Endothelial cell (in vitro differentiated cells): Measurements from ENCODE around the gene IFFO2. TPM values are rescaled to one million over a fixed set of nuclear protein-coding genes. Genes with fewer than 3 reads are reported as not detected.

Experiments
- DNase-seq: peaks from one replicate; pipeline ENCODE4 v3.0.0; 2021; ENCODE audit warnings: low spot score
- H3K27ac Mint-ChIP-seq: one replicate; pipeline ENCODE4 v1.8.0; 2021; ENCODE audit warnings: mixed read lengths, inconsistent platforms; ENCODE audit not compliant: unreplicated experiment
- H3K27me3 Mint-ChIP-seq: one replicate; pipeline ENCODE4 v1.8.0; 2021; ENCODE audit warnings: mild to moderate bottlenecking, moderate library complexity, mixed read lengths, inconsistent platforms; ENCODE audit not compliant: unreplicated experiment
- H3K36me3 Mint-ChIP-seq: one replicate; pipeline ENCODE4 v1.8.0; 2021; ENCODE audit warnings: mild to moderate bottlenecking, low read depth, mixed read lengths, inconsistent platforms; ENCODE audit not compliant: unreplicated experiment
- H3K4me1 Mint-ChIP-seq: one replicate; pipeline ENCODE4 v1.8.0; 2021; ENCODE audit warnings: mild to moderate bottlenecking, mixed read lengths, inconsistent platforms; ENCODE audit not compliant: unreplicated experiment
- H3K4me3 Mint-ChIP-seq: one replicate; pipeline ENCODE4 v1.8.0; 2021; ENCODE audit warnings: mild to moderate bottlenecking, mixed read lengths, inconsistent platforms; ENCODE audit not compliant: unreplicated experiment
- H3K9me3 Mint-ChIP-seq: one replicate; pipeline ENCODE4 v1.8.0; 2021; ENCODE audit warnings: mixed read lengths, inconsistent platforms; ENCODE audit not compliant: unreplicated experiment
- CTCF ChIP-seq: fragments of 200-600 bp; sonication (generic); IDR thresholded peaks from one replicate; pipeline ENCODE4 v1.5.0; 2021; ENCODE audit warnings: antibody characterized with exemption; ENCODE audit not compliant: unreplicated experiment
- total RNA-seq: library from RNA; stranded (reverse); fragmentation: NEBNext Ultra II Directional; extraction: Animal tissue kit (Norgen Biotek cat#: 25700); gene quantifications from one replicate; pipeline ENCODE4 v1.2.1, GENCODE V29; 2021; ENCODE audit not compliant: unreplicated experiment

The IFFO2 gene
- total RNA-seq, 1 donor from 2014 or later = 16.7 TPM

- peaks cover 12% of the 10 kb centered on the region for H3K27me3 Mint-ChIP-seq
- H3K4me1 Mint-ChIP-seq = peaks cover 29% of the 10 kb centered on the region
- peak overlapping the region; percentile 92 for H3K27ac Mint-ChIP-seq
Measured at GRCh38 chr1:18901147-18901951, 55.1 kb downstream of the IFFO2 start.

GRCh38 chr1:18900303-18900841 is 56.1 kb downstream of the IFFO2 start:
- Mint-ChIP-seq H3K4me3 (no peak overlapping the region), H3K27me3 (peaks cover 14% of the 10 kb centered on the region), H3K27ac (no peak overlapping the region), H3K36me3 (peaks cover 6% of the 10 kb centered on the region), H3K9me3 (no peaks in the 10 kb centered on the region), H3K4me1 (peaks cover 29% of the 10 kb centered on the region)
- no peak for DNase-seq
- TF ChIP-seq CTCF = no peak

More at GRCh38 chr1:18901147-18901951, 55.1 kb downstream of the IFFO2 start:
- no peak for TF ChIP-seq CTCF
- H3K36me3 Mint-ChIP-seq = peaks cover 6% of the 10 kb centered on the region
- peak overlapping the region; percentile 100 for H3K4me3 Mint-ChIP-seq
- H3K9me3 Mint-ChIP-seq = no peaks in the 10 kb centered on the region
- DNase-seq = no peak

- Mint-ChIP-seq H3K4me1 (peaks cover 29% of the 10 kb centered on the region), H3K36me3 (peaks cover 6% of the 10 kb centered on the region), H3K27me3 (peaks cover 14% of the 10 kb centered on the region), H3K9me3 (no peaks in the 10 kb centered on the region), H3K4me3 (no peak overlapping the region), H3K27ac (no peak overlapping the region)
- no peak for TF ChIP-seq CTCF
- no peak for DNase-seq
Measured at GRCh38 chr1:18899363-18900049, 57.0 kb downstream of the IFFO2 start.

GRCh38 chr1:18898567-18898966 is 57.9 kb downstream of the IFFO2 start:
- Mint-ChIP-seq H3K27me3 (peaks cover 10% of the 10 kb centered on the region), H3K4me1 (peaks cover 29% of the 10 kb centered on the region), H3K36me3 (peaks cover 6% of the 10 kb centered on the region), H3K4me3 (no peak overlapping the region), H3K9me3 (no peaks in the 10 kb centered on the region), H3K27ac (no peak overlapping the region)
- DNase-seq = no peak
- no peak for TF ChIP-seq CTCF

- Mint-ChIP-seq H3K4me1 (peaks cover 12% of the 10 kb centered on the region), H3K27ac (no peak overlapping the region), H3K27me3 (peaks cover 7% of the 10 kb centered on the region), H3K4me3 (no peak overlapping the region), H3K36me3 (no peaks in the 10 kb centered on the region), H3K9me3 (no peaks in the 10 kb centered on the region)
- TF ChIP-seq CTCF = no peak
- DNase-seq = no peak
Measured at GRCh38 chr1:18895317-18895716, 61.2 kb downstream of the IFFO2 start.
